Measurements from ENCODE around the gene WFDC9.
"Not testable (repeated sequence)": the region's sequence is repeated elsewhere in the genome, so short reads cannot be mapped to it uniquely, and the experiment has no call there.

The WFDC9 gene

DNA sequence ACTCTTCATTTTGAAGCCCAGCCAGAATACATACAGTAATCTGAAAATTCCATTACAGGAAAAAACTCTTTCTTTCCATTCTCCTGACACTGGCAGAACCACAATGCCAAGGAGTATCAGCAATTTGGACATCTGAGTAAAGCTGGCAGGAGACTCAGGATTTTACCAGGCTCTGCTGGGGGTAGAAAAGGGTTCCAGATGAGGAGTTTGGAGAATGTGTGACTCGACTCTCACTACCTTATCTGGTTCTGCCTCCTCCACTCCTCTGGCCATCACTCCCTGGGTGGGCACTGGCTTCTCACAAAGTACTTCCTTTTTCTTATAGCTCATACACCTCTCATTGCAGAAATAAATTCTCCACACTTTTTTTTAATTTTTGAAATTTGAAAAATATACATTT lies 41.4 kb downstream of the WFDC9 start:
- DNase-seq = no peak

DNA sequence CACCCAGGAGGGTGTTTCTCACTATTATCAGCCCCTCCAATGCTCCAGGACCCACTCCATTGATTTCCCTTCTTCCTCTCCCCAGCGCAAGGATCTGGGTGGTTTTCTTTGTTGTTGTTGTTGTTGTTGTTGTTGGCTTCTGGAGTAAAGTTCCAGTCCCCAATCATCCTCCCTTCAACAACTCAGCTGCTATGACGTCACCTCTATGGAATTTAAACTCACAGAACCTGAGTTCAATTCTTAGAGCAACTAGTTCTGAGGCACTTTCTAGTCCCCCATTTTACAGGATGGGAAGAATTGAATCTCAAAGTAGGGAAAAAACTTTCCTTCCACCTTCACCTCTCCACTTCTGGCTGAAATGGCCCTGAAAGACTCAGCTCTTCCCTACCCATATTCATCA lies 42.3 kb downstream of the WFDC9 start:
- no peak for DNase-seq

DNA sequence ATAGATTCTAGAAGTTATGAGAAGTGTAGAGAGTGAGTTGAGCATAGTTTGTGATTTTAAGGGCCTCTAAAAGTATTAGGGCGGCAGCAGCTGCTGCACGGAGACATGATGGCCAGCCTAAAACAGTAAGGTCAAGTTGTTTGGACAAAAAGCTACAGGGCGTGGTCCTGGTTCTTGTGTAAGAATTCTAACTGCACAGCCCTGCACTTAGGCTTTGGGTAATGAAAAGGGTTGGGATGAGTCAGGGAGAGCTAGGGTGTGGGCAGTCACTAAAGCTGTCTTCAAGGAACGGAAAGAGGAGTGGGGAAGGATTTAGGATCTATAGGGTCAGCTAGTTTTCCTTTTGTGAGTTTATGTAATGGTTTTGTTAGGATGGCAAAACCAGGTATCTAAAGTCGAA lies 45.1 kb downstream of the WFDC9 start:
- DNase-seq = not testable (repeated sequence)

DNA sequence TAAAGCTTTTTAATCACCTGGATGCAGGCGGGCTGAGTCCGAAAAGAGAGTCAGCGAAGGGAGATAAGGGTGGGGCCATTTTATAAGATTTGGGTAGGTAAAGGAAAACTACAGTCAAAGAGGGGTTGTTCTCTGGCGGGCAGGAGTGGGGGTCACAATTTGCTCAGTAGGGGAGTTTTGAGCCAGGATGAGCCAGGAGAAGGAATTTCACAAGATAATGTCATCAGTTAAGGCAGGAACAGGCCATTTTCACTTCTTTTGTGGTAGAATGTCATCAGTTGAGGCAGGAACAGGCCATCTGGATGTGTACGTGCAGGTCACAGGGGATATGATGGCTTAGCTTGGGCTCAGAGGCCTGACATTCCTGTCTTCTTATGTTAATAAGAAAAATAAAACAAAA lies 46.8 kb downstream of the WFDC9 start:
- not testable (repeated sequence) for DNase-seq

DNA sequence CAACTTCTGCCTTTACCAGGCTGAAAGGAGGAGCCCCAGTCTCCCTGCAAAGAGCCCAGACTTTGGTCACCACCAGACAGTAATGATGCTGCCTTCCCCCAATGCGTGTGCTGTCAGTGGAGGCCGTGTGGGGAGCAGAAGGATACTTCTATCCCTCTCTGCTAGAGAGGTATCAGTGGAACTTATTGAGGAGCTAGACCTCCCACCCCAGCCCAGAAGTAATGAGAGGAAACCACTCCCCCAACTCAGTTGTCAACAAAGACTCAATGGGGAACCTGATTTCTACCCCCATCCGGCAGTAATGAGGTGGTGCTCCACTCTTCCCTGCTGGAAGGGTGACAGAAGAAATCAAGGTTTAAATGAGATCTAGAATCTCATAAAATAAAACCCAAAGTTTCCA lies 47.6 kb downstream of the WFDC9 start:
- no peak for DNase-seq

DNA sequence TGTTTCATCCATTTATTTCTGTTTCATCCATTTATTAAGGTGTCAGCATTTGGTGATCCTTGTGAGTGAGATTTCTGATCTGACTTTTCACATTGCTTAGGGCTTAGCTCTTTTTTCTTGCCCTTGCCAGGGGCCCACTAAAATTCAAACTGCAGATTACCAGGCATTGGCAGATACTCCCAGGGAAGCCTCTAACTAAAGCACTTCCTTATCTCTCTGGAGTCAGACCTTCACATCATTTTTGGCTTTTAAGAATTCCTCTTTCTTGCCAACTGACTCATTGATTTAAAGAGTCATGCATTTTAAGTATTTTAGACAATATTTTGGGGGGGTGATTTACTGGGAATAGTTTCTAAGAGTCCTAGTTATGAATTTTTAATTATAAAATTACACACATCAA lies 49.4 kb downstream of the WFDC9 start:
- no peak for DNase-seq

DNA sequence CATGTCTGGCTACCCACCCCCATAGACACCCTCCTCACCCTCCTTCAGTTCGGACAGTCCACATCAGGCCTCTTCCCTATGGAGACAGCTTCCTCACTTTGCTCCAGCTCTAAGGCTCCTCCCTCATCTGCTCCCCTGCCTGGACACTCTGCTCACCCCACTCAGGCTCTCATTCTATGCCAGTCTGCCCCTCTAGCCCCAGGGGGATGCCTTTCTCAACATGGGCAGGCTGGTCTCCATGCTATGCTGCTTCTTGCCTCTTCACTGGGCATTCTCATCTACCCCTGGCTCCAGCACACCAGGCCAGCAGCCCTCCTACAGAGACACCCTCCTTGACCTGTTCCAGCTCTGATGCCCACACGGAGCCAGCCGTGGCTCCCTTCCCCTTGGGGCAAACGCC lies 51.9 kb downstream of the WFDC9 start, which contains the start of gene WFDC8:
TSS of gene WFDC8 (minus strand) at position 101 of the 400 bp plus-strand sequence. CDS start at position 64, 37 bp downstream.
- DNase-seq = no peak

DNA sequence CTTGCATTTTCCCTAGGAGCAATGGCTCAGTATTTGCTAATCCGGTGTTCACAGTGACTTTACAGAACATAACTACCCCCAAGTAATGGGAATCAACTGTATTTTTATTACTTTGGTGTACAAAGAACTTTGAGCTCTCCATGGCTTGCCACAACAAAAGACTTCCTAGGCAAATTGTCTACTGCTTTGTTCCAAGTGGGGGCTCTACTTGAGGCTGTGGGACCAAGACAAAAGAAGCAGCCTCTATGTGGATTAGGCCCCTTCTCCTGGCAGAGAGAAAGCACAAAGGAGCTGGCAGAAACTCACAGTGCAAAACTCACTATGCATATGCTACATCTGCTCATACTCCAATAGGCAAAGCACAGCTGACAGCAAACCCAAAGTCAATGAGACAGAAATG lies 52.9 kb downstream of the WFDC9 start:
- no peak for DNase-seq

DNA sequence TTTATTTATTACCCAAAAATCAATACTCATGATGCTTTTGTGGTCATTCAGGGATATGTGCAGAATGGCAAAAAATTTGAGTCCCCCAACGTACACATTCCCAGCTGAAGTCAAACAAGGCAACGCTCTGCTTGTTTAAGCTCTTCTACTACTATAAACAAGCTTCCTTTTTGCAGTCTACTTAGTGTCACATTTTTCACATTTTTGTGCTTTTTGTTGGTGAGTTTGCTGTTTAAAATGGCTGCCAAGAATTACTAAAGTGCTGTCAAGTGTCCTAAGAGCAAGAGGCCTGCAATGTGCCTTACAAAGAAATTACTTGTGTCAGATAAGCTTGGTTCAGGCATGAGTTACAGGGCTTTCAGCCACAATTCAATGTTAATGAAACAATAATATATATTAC lies 54.1 kb downstream of the WFDC9 start:
- DNase-seq = no peak

DNA sequence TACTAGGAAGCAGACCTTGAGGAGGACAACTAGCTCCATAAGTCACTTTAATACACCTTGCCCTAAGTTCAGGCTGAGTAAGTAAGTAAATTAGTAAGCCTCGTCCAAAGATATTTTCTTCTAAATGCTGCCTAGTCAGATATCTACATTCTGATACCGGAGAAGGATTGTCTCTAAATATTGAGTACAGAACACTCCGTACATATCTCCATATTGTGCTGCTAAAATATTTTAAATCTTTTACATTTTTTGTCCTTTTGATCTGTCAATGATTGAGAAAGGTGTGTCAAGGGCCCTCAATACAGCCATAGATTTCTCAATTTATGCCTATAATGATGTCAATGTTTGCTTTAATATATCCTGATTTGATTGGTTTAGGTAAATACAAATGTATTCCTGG lies 55.2 kb downstream of the WFDC9 start:
- DNase-seq = no peak

DNA sequence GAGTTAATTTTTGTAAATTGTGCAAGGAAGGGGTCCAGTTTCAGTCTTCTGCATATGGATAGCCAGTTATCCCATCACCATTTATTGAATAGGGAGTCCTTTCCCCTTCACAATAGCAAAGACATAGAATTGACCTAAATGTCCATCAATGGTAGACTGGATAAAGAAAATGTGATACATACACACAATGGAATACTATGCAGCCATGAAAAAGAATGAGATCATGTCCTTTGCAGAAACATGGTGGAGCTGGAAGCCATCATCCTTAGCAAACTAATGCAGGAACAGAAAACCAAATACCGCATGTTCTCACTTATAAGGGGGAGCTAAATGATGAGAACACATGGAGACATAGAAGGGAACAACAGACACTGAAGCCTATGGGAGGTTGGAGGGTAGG lies 61.4 kb downstream of the WFDC9 start:
- DNase-seq = not testable (repeated sequence)

DNA sequence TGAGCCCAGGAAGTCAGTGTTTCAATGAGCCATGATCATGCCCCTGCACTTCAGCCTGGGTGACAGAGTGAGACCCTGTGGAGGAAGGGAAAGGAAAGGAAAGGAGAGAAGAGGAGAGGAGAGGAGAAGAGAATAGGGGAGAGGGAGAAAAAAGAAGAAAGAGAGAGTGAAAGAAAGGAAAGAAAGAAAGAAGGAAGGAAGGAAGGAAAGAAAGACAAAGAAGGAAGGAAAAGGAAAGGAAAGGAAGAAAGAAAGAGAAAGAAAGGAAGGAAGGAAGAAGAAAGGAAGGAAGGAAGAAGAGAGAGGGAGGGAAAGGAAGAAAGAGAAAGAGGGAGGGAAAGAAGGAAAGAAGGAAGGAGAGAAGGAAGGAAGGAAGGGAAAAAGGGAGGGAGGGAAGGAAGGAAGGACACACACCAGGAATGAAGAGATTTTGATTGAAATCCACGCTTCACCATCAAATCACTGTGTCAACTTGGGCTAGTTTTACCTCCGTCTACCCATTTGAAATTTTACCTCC lies 66.3 kb downstream of the WFDC9 start:
- no peak for DNase-seq
